Measurements from ENCODE around the gene GFI1.

DNA sequence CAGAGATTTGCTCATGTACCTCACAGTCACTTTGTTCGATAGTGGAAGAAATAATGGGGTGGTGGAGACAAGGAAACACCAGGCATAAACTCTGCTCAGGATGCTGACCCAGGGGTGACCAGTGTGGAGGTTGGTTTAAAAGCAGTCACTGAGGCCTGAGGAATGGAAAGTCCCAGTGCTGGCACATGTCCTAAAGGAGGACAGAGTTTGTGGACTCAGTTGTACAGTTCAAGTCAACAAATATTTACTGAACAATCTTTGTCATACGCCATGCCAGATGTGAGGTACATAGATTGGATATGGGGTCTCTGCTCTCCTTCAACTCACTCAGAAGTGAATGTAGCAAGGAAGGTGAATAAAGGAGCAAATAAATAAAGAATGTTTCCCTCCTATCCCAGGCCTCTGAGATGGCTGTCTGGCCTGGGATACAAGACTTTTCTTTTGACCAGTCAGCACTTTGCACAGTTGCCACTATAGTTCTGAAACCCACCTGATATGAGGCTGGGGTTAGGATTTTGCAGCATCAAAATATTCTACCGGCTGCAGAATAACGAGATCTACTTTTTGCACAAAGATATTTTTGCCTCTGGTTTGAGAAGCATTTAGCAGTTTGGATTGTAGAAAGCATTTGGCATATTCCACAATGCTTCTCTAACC lies 7.9 kb upstream of the GFI1 start:
- TF ChIP-seq, protein P1, sequence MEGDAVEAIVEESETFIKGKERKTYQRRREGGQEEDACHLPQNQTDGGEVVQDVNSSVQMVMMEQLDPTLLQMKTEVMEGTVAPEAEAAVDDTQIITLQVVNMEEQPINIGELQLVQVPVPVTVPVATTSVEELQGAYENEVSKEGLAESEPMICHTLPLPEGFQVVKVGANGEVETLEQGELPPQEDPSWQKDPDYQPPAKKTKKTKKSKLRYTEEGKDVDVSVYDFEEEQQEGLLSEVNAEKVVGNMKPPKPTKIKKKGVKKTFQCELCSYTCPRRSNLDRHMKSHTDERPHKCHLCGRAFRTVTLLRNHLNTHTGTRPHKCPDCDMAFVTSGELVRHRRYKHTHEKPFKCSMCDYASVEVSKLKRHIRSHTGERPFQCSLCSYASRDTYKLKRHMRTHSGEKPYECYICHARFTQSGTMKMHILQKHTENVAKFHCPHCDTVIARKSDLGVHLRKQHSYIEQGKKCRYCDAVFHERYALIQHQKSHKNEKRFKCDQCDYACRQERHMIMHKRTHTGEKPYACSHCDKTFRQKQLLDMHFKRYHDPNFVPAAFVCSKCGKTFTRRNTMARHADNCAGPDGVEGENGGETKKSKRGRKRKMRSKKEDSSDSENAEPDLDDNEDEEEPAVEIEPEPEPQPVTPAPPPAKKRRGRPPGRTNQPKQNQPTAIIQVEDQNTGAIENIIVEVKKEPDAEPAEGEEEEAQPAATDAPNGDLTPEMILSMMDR (IDR thresholded peaks at IDR 0.05), result no peak
- TF ChIP-seq EP300 (IDR thresholded peaks at IDR 0.05), result no peak
